Psoas muscle (tissue), 8 donors: Measurements from ENCODE around the gene CERS6. TPM values are rescaled to one million over a fixed set of nuclear protein-coding genes. Genes with fewer than 3 reads are reported as not detected.
A peak's percentile ranks its signal among the peaks of the same experiment; 100 is the strongest.

Experiments used
- ATAC-seq, 4 donors: fragments of 200-7000 bp; cut with Tn5 transposase; one replicate each; pipeline ENCODE4 v1.9.1; 2020; ENCODE audit warnings: moderate library complexity in 3 of 4, mild to moderate bottlenecking in 2 of 4
- DNase-seq, 2 donors: peaks; one replicate each; pipeline ENCODE4 v3.0.0-alpha.2; 2020
- H3K27ac ChIP-seq: fragments of 200-600 bp; one replicate; pipeline ENCODE4 v1.8.0; 2022
- H3K27me3 ChIP-seq, 3 donors: fragments of 200-600 bp in 1 of 3; one replicate each; pipeline versions ENCODE4 v1.6.1 to v1.8.0; 2013 to 2022; ENCODE audit warnings: low read length in 2 of 3, mild to moderate bottlenecking in 2 of 3, moderate library complexity in 1 of 3; ENCODE audit not compliant: insufficient read depth in 3 of 3
- H3K36me3 ChIP-seq, 2 donors: fragments of 200-600 bp in 1 of 2; one replicate each; pipeline versions ENCODE4 v1.6.1 to v1.8.0; 2013 to 2022; ENCODE audit warnings: low read depth in 1 of 2, mild to moderate bottlenecking in 1 of 2, moderate library complexity in 1 of 2; ENCODE audit not compliant: insufficient read depth in 1 of 2
- H3K4me1 ChIP-seq: fragments of 200-600 bp; one replicate; pipeline ENCODE4 v1.8.0; 2022
- H3K4me3 ChIP-seq: fragments of 200-600 bp; one replicate; pipeline ENCODE4 v1.8.0; 2022; ENCODE audit warnings: mild to moderate bottlenecking
- H3K9me3 ChIP-seq: fragments of 200-600 bp; one replicate; pipeline ENCODE4 v1.8.0; 2022
- CTCF ChIP-seq: fragments of 200-600 bp; IDR thresholded peaks from one replicate; pipeline ENCODE4 v1.8.0; 2022; ENCODE audit warnings: antibody characterized with exemption
- WGBS, 3 donors: extraction: QIAGEN DNeasy Blood & Tissue Kit; methylation state at CpG; one replicate each; pipeline versions ENCODE4 v1.1.6 to v1.1.7; 2013; 5-methylcytosine and 5-hydroxymethylcytosine counted together
- intact Hi-C, 2 donors: fragments of 100-400 bp; cut with DNase I; formaldehyde crosslinking; loops; one replicate each; pipeline versions ENCODE4 v1.11.0 to v1.14.2; 2022
- polyA plus RNA-seq, 3 donors: library from polyadenylated mRNA; stranded (reverse); fragments of 200-250 nt; gene quantifications; one replicate each; pipeline ENCODE4 v1.2.3, GENCODE V29; 2013
- total RNA-seq, 4 donors: library from RNA; stranded (reverse); fragmentation: NEBNext Ultra II Directional in 2 of 4; extraction: Animal tissue kit (Norgen Biotek cat#: 25700) in 2 of 4; gene quantifications; one replicate each; pipeline versions ENCODE4 v1.2.1 to v1.2.4, GENCODE V29; 2021 to 2023
- donor health status: healthy with polysubstance abuse.
- donor health status: DM: no; HTN: no; CAD: no; lungs with moderate emphysema.
- donor health status: Bipolar disorder and iron deficiency.
- donor health status: healthy.
- donor health status: DM: yes; HTN: yes; CAD: no.
- donor health status: DM: no; HTN: no; CAD: no.
- donor health status: DM: no; HTN: no; CAD: no.
- donor health status: DM: yes; HTN: yes; CAD: no.

The CERS6 gene
- total and polyA plus RNA-seq, 7 donors: 4.8 to 18.1 (median 11.2) TPM

GRCh38 chr2:168694866-168695265, 238.8 kb downstream of the CERS6 start:
- no peak for DNase-seq
- no peak overlapping the region for H3K4me3 ChIP-seq
- intact Hi-C loops: no loop called here
- WGBS, 3 donors: 87 to 91% (median 87%) methylated on average over 6 of the region's 6 CpGs
- no peak for TF ChIP-seq CTCF
- no peak for ATAC-seq
- H3K4me1 ChIP-seq: peaks cover 2% of the 10 kb centered on the region
- H3K9me3 ChIP-seq: no peaks in the 10 kb centered on the region
- peaks cover 0 to 4% of the 10 kb centered on the region in 2 donors for H3K36me3 ChIP-seq
- no peak overlapping the region for H3K27ac ChIP-seq
- no peaks in the 10 kb centered on the region for H3K27me3 ChIP-seq

- no peak for TF ChIP-seq CTCF
- no peak for DNase-seq
- Histone ChIP-seq H3K27ac (no peak overlapping the region), H3K4me3 (no peak overlapping the region), H3K9me3 (no peaks in the 10 kb centered on the region), H3K27me3 (no peaks in the 10 kb centered on the region), H3K4me1 (peaks cover 2% of the 10 kb centered on the region), H3K36me3 (peaks cover 0 to 4% of the 10 kb centered on the region in 2 donors)
- ATAC-seq: peak; percentile 69 to 91 (median 79)
- 61 to 96% (median 73%) methylated on average over 3 of the region's 3 CpGs for WGBS, 3 donors
- intact Hi-C loops: no loop called here
Observed at GRCh38 chr2:168697668-168698121, 241.6 kb downstream of the CERS6 start.

- Histone ChIP-seq H3K36me3 (peaks cover 0 to 4% of the 10 kb centered on the region in 2 donors), H3K4me3 (no peak overlapping the region), H3K4me1 (peaks cover under 1% of the 10 kb centered on the region), H3K27ac (no peak overlapping the region), H3K9me3 (no peaks in the 10 kb centered on the region), H3K27me3 (no peaks in the 10 kb centered on the region)
- DNase-seq (no peak), ATAC-seq (no peak)
- TF ChIP-seq CTCF: no peak
- intact Hi-C loops: no loop called here
- 59 to 77% (median 69%) methylated on average over 4 of the region's 4 CpGs for WGBS, 3 donors
Observed at GRCh38 chr2:168698969-168699368, 242.9 kb downstream of the CERS6 start.

DNA sequence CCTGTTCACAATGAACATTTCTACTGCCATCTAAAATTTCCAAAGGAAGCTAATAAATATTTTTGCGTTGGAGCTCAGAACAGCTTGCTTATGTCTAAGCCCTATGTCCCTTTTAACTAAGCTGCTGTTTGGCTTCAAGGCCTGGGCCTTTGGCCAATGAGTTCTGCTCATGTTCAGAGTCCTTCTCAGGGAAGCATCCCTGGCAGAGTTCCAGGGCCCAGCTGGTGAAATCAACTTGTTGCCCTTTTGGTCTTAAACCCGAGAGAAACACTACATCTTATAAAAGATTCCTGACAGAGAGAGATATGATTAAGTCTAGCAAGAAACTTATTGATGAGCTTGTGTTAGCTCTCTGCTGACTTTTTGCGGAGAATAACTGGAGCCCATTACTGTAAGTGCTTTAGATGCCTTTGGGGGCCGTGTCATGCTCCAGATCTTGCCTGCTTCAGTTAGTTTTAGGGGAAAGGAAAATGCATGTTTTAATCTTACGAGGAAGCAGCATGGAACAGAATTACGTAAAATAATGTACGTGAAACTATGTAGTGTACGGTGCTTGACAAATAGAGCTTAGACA, 243.9 kb downstream of the CERS6 start:
- Histone ChIP-seq H3K36me3 (peaks cover 0 to 4% of the 10 kb centered on the region in 2 donors), H3K9me3 (no peaks in the 10 kb centered on the region), H3K27me3 (no peaks in the 10 kb centered on the region), H3K27ac (no peak overlapping the region), H3K4me3 (no peak overlapping the region), H3K4me1 (no peaks in the 10 kb centered on the region)
- DNase-seq (peak; percentile 65 to 82), ATAC-seq (peak in 1 of 4 donors; percentile 54)
- WGBS, 3 donors: 53 to 68% (median 55%) methylated on average over 8 of the region's 8 CpGs
- intact Hi-C loops: loop anchor here in 1 of 2 donors (5.0 kb wide), 1 partner anchor 222 kb away; no protein-coding TSS in a partner anchor
- no peak for TF ChIP-seq CTCF
